Neural progenitor cell (in vitro differentiated cells): Measurements from ENCODE around the gene TNNC1.

Experiments used
- CTCF ChIP-seq: fragments of 200-600 bp; sonication (generic); IDR thresholded peaks from 2 replicates; pipeline ENCODE4 v1.5.1; 2017; ENCODE audit warnings: antibody characterized with exemption, mild to moderate bottlenecking
- EZH2phosphoT487 ChIP-seq: fragments of 200-600 bp; sonication (generic); IDR thresholded peaks from 2 replicates; pipeline ENCODE4 v1.6.1; 2017; ENCODE audit warnings: antibody characterized with exemption

DNA sequence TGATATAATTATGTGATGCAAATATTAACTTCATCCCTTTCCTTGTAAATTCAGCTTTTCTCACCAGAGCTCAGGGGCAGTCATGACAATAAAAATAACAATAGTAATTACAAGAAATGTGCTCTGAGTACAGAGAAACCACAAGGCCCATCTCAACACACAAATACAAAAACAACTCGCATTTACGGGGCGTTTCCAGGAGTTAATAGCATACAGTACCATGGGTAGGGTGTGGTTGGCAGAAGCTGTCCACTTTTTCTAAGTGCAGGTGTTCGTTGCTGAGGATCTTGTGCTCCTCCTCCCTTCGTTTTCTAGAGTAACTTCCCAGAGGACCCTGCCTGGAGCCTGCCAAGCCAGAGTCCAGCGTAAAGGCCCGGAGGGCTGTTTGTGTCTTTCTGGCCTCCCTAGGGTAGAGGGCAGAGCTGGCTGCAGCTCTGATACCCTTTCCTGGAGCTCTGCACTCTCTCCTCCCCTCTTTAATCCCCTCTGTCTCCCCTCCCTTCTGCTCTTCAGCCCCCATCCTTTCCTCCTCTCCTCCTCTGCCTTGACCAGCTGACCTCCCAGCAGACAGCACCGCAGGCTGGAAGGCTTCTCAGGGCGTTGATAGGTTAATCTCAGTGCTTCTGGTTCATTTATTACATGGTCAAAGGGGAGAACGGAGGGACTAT, 20.4 kb downstream of the TNNC1 start:
- TF ChIP-seq CTCF (no peak), EZH2phosphoT487 (no peak)
